ENCODE results near the gene KRTAP15-1.

The KRTAP15-1 gene

GRCh38 chr21:30439975-30440374 lies at the start of gene KRTAP15-1:
TSS of gene KRTAP15-1 (plus strand) at chr21:30440275. CDS start at chr21:30440328, 53 bp downstream.
- TF ChIP-seq CTCF (conservative IDR thresholded peaks at IDR 0.05; ENCODE audit: low read length), result no peak
- no peak for DNase-seq (ENCODE audit: low read depth)
- no peak within 1 kb of the TSS for H3K4me3 ChIP-seq (ENCODE audit: low read length)

- H3K4me3 ChIP-seq (ENCODE audit: low read length), result no peak overlapping the region
- DNase-seq (ENCODE audit: low read depth), result no peak
- TF ChIP-seq CTCF (conservative IDR thresholded peaks at IDR 0.05; ENCODE audit: low read length), result no peak
Observed at GRCh38 chr21:30391492-30392025, 48.5 kb upstream of the KRTAP15-1 start.

- no peak for TF ChIP-seq CTCF (conservative IDR thresholded peaks at IDR 0.05; ENCODE audit: low read length)
- no peak within 1 kb of the TSS for H3K4me3 ChIP-seq (ENCODE audit: low read length)
- no peak for DNase-seq (ENCODE audit: low read depth)
Observed at GRCh38 chr21:30395731-30396130, 44.3 kb upstream of the KRTAP15-1 start, which contains the start of gene KRTAP13-1. TSS of gene KRTAP13-1 (plus strand) at chr21:30396031. CDS start at chr21:30396087, 56 bp downstream.

GRCh38 chr21:30408782-30409494 lies 31.1 kb upstream of the KRTAP15-1 start:
- peak; percentile 27; the same call in 1 of the 2 replicates for TF ChIP-seq CTCF (conservative IDR thresholded peaks at IDR 0.05; ENCODE audit: low read length)
- peak; percentile 22 for DNase-seq (ENCODE audit: low read depth)
- no peak overlapping the region for H3K4me3 ChIP-seq (ENCODE audit: low read length)

- no peak overlapping the region for H3K4me3 ChIP-seq (ENCODE audit: low read length)
- DNase-seq (ENCODE audit: low read depth), result no peak
- no peak for TF ChIP-seq CTCF (conservative IDR thresholded peaks at IDR 0.05; ENCODE audit: low read length)
Observed at GRCh38 chr21:30415993-30416392, 24.1 kb upstream of the KRTAP15-1 start.

- H3K4me3 ChIP-seq (ENCODE audit: low read length), result no peak within 1 kb of the TSS
- no peak for DNase-seq (ENCODE audit: low read depth)
- no peak for TF ChIP-seq CTCF (conservative IDR thresholded peaks at IDR 0.05; ENCODE audit: low read length)
Observed at GRCh38 chr21:30425826-30426225, 14.2 kb upstream of the KRTAP15-1 start, which contains the start of gene KRTAP13-3. TSS of gene KRTAP13-3 (minus strand) at chr21:30425926. CDS start at chr21:30425912, 14 bp downstream.

- TF ChIP-seq CTCF (conservative IDR thresholded peaks at IDR 0.05; ENCODE audit: low read length), result no peak
- no peak for DNase-seq (ENCODE audit: low read depth)
- no peak overlapping the region for H3K4me3 ChIP-seq (ENCODE audit: low read length)
Observed at GRCh38 chr21:30426731-30427130, 13.3 kb upstream of the KRTAP15-1 start.
